ENCODE data around the gene IPO9. TPM values are rescaled to one million over a fixed set of nuclear protein-coding genes. Genes with fewer than 3 reads are reported as not detected.

Gene IPO9
- total RNA-seq, 1 donor from 2014 or later: 9.3 TPM

DNA sequence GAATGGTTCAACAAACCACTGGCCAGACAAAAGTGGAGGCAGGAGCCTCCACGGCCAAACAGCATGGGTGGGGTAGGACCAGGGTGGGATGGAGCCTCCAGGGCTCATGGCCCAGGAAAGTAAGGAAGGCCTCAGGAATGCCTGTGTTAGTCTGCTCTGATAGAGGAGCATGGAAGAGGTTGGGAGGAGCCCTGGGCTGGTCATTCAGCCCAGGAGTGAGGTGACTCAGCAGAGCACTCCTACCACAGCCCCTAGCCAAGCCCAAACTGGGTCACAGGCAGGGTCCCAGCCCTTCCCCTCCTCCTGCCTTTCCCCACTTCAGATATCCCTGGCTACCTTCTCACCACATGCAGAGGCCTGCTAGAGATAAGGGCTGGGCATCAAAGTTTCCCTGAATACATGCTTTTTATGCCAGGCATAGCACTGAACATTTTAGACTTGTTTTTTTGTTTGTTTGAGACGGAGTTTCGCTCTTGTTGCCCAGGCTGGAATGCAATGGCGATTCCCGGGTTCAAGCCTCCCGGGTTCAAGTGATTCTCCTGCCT, 56.6 kb downstream of the IPO9 start:
- Histone ChIP-seq H3K9me3 (no peaks in the 10 kb centered on the region), H3K4me3 (no peak overlapping the region), H3K27ac (peak overlapping the region; percentile 62 to 94), H3K27me3 (no peaks in the 10 kb centered on the region), H3K4me1 (peaks cover 34 to 54% of the 10 kb centered on the region in 2 donors), H3K36me3 (no peaks in the 10 kb centered on the region)
- intact Hi-C loops (cut with DNase I): loop anchor here (10.0 kb wide), 1 partner anchor 249 kb away; no protein-coding TSS in a partner anchor
- DNase-seq (ENCODE audit: low spot score in 2 of 2): peak in 1 of 2 donors; percentile 73
- TF ChIP-seq, protein P1, sequence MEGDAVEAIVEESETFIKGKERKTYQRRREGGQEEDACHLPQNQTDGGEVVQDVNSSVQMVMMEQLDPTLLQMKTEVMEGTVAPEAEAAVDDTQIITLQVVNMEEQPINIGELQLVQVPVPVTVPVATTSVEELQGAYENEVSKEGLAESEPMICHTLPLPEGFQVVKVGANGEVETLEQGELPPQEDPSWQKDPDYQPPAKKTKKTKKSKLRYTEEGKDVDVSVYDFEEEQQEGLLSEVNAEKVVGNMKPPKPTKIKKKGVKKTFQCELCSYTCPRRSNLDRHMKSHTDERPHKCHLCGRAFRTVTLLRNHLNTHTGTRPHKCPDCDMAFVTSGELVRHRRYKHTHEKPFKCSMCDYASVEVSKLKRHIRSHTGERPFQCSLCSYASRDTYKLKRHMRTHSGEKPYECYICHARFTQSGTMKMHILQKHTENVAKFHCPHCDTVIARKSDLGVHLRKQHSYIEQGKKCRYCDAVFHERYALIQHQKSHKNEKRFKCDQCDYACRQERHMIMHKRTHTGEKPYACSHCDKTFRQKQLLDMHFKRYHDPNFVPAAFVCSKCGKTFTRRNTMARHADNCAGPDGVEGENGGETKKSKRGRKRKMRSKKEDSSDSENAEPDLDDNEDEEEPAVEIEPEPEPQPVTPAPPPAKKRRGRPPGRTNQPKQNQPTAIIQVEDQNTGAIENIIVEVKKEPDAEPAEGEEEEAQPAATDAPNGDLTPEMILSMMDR (IDR thresholded peaks at IDR 0.05): no peak

- no peaks in the 10 kb centered on the region for H3K27me3 ChIP-seq
- H3K4me3 ChIP-seq: no peak overlapping the region
- H3K4me1 ChIP-seq: peaks cover 34 to 56% of the 10 kb centered on the region in 2 donors
- intact Hi-C loops (cut with DNase I): loop anchor here (10.0 kb wide), 1 partner anchor 249 kb away; no protein-coding TSS in a partner anchor
- H3K27ac ChIP-seq: peak overlapping the region; percentile 62 to 94
- peak in 1 of 2 donors; percentile 48 for DNase-seq (ENCODE audit: low spot score in 2 of 2)
- H3K9me3 ChIP-seq: no peaks in the 10 kb centered on the region
- TF ChIP-seq, protein P1 (IDR thresholded peaks at IDR 0.05): no peak
- H3K36me3 ChIP-seq: no peaks in the 10 kb centered on the region
Observed at GRCh38 chr1:201886103-201886885, 57.3 kb downstream of the IPO9 start.

GRCh38 chr1:201887116-201887866, 58.3 kb downstream of the IPO9 start:
- H3K4me3 ChIP-seq: no peak overlapping the region
- no peaks in the 10 kb centered on the region for H3K27me3 ChIP-seq
- H3K36me3 ChIP-seq: no peaks in the 10 kb centered on the region
- intact Hi-C loops (cut with DNase I): loop anchor here (10.0 kb wide), 1 partner anchor 248 kb away; no protein-coding TSS in a partner anchor
- peaks cover 34 to 56% of the 10 kb centered on the region in 2 donors for H3K4me1 ChIP-seq
- peak overlapping the region; percentile 87 to 94 for H3K27ac ChIP-seq
- DNase-seq (ENCODE audit: low spot score in 2 of 2): peak in 1 of 2 donors; percentile 54
- no peaks in the 10 kb centered on the region for H3K9me3 ChIP-seq
- TF ChIP-seq, protein P1 (IDR thresholded peaks at IDR 0.05): no peak

- Histone ChIP-seq H3K9me3 (no peaks in the 10 kb centered on the region), H3K27ac (peak within 1 kb of the TSS; percentile 87 to 94), H3K36me3 (no peaks in the 10 kb centered on the region), H3K4me3 (peak within 1 kb of the TSS; percentile 58 to 81), H3K4me1 (peaks cover 30 to 52% of the 10 kb centered on the region in 2 donors), H3K27me3 (no peaks in the 10 kb centered on the region)
- DNase-seq (ENCODE audit: low spot score in 2 of 2): peak; percentile 77 to 96
- TF ChIP-seq, protein P1 (IDR thresholded peaks at IDR 0.05): no peak
- intact Hi-C loops (cut with DNase I): loop anchor here (2.0 to 10.0 kb wide), 2 partner anchors 60 to 246 kb away; partner anchors contain the start of gene IPO9
Observed at GRCh38 chr1:201888282-201889089, 59.5 kb downstream of the IPO9 start, which contains the start of gene SHISA4. SHISA4 (plus strand) TSS chr1:201888898; CDS start chr1:201888995, 97 bp downstream.
